ENCODE results near the gene THSD8. TPM values are rescaled to one million over a fixed set of nuclear protein-coding genes. Genes with fewer than 3 reads are reported as not detected.

Gene THSD8
- total and polyA plus RNA-seq, 11 donors: 0.35 to 6.8 (median 2.2) TPM; not detected in 2

GRCh38 chr19:12779162-12779993 lies 22.5 kb upstream of the THSD8 start:
- intact Hi-C loops (cut with DNase I): loop anchor here in 1 of 10 donors (2.0 kb wide), 1 partner anchor 13 kb away; no protein-coding TSS in a partner anchor
- no peak for TF ChIP-seq POLR2A (IDR thresholded peaks at IDR 0.05)
- peak in 1 of 12 donors; percentile 20 for TF ChIP-seq CTCF (IDR thresholded peaks at IDR 0.05)
- ATAC-seq (peak; percentile 8 to 34 (median 20)), DNase-seq (peak; percentile 74 to 90 (median 81))
- peak overlapping the region; percentile 78 to 99 (median 94) for H3K27ac ChIP-seq
- 59 to 69% (median 66%) methylated on average over 13 to 15 of the region's 15 CpGs for WGBS, 4 donors
- H3K27me3 ChIP-seq: no peaks in the 10 kb centered on the region
- peaks cover 6 to 65% (median 55%) of the 10 kb centered on the region in 12 donors for H3K4me1 ChIP-seq
- H3K9me3 ChIP-seq: no peaks in the 10 kb centered on the region
- no peaks in the 10 kb centered on the region for H3K36me3 ChIP-seq
- peak overlapping the region in 8 of 12 donors; percentile 54 to 83 (median 70) for H3K4me3 ChIP-seq

GRCh38 chr19:12782174-12782423 lies 19.8 kb upstream of the THSD8 start:
- intact Hi-C loops (cut with DNase I): loop anchor here in 1 of 10 donors (10.0 kb wide), 1 partner anchor 373 kb away; the partner anchor contains the start of genes IER2 and STX10
- H3K4me1 ChIP-seq: peaks cover 7 to 84% (median 60%) of the 10 kb centered on the region in 12 donors
- ATAC-seq (no peak), DNase-seq (no peak)
- no peaks in the 10 kb centered on the region for H3K36me3 ChIP-seq
- TF ChIP-seq CTCF (IDR thresholded peaks at IDR 0.05) (no peak), POLR2A (IDR thresholded peaks at IDR 0.05) (no peak)
- H3K27me3 ChIP-seq: no peaks in the 10 kb centered on the region
- H3K9me3 ChIP-seq: no peaks in the 10 kb centered on the region
- peak overlapping the region in 11 of 12 donors; percentile 27 to 67 (median 55) for H3K4me3 ChIP-seq
- peak overlapping the region; percentile 92 to 100 (median 99) for H3K27ac ChIP-seq
- 0 to 2% (median 1%) methylated on average over 12 of the region's 12 CpGs for WGBS, 4 donors

GRCh38 chr19:12782424-12783290 lies 19.2 kb upstream of the THSD8 start:
- Histone ChIP-seq H3K4me3 (peak overlapping the region; percentile 5 to 67 (median 54)), H3K27ac (peak overlapping the region; percentile 92 to 100 (median 99)), H3K9me3 (no peaks in the 10 kb centered on the region), H3K36me3 (no peaks in the 10 kb centered on the region), H3K27me3 (no peaks in the 10 kb centered on the region), H3K4me1 (peaks cover 7 to 84% (median 63%) of the 10 kb centered on the region in 12 donors)
- peak in 4 of 12 donors; percentile 14 to 35 (median 18) for TF ChIP-seq CTCF (IDR thresholded peaks at IDR 0.05)
- TF ChIP-seq POLR2A (IDR thresholded peaks at IDR 0.05): peak in 1 of 2 donors; percentile 75
- ATAC-seq (peak; percentile 6 to 75 (median 56)), DNase-seq (peak; percentile 94 to 97 (median 95))
- intact Hi-C loops (cut with DNase I): loop anchor here in 1 of 10 donors (10.0 kb wide), 1 partner anchor 372 kb away; the partner anchor contains the start of genes IER2 and STX10
- WGBS, 4 donors: 2 to 3% (median 2%) methylated on average over 28 to 88 of the region's 88 CpGs
